HG03520 (cell line): ENCODE measurements around the gene TASL.
"Not testable (repeated sequence)": the region's sequence is repeated elsewhere in the genome, so short reads cannot be mapped to it uniquely, and the experiment has no call there.

Experiments
- ATAC-seq: cut with Tn5 transposase; IDR thresholded peaks from one replicate; pipeline ENCODE4 v1.9.1; 2021; ENCODE audit warnings: mild to moderate bottlenecking, moderate library complexity; ENCODE audit not compliant: unreplicated experiment

Gene TASL

GRCh38 chrX:30580641-30581040 lies 3.1 kb upstream of the TASL start:
- ATAC-seq = no peak

- ATAC-seq = no peak
Measured at GRCh38 chrX:30576881-30577280, 685 bp downstream of the TASL start.

GRCh38 chrX:30573125-30573524 lies 4.4 kb downstream of the TASL start:
- ATAC-seq = no peak

DNA sequence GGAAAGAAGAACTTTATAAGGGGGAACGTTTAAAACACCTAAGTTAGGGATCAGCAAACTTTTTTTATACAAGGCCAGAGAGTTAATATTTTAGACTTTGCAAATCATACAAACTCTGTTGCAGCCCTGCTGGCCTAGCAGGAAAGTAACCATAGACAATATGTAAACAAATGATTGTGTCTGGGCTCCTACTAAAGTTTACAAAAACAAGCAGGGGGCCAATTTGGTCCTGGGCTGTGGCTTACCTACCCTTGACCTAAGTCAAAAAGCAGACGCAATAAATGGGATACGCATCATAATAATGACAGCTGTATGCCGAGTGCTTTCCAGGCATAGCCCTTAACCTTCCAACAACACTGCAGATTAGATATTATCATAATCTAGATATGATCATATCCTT lies 4.9 kb downstream of the TASL start:
- ATAC-seq = no peak

DNA sequence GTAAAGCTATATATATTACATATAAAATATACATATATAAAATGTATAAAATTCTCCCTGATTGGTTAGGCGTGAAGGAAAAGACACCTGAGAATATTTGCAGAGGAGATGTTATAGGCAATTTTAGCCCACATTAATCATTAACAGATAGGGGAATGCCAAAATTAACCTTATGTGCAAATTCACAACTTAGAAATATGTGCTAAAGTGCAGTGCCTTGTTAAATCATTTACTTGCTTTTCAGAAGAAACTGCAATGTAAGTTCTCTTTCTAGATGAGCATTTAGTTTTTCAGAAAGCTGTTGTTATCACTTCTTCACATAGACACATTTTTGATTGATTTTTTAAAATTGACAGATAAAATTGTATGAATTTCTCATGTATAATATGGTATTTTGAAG lies 5.6 kb downstream of the TASL start:
- no peak for ATAC-seq

- no peak for ATAC-seq
Measured at GRCh38 chrX:30570505-30570904, 7.1 kb downstream of the TASL start.

DNA sequence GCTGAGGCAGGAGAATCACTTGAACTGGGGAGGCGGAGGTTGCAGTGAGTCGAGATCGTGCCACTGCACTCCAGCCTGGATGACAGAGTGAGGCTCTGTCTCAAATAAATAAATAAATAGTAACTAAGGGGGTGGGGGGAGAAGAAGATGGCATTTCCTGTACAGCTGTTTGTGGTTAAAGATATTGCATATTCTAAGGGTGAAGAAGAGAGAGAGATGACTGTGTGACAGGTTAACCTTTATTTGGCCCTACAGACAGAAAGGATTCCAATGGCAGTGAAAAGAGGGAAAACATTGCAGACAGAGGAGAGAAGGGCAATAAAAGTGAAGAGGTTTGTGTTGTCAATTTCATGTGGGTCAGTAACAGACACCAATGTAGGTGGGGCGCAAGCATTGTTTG lies 9.4 kb downstream of the TASL start:
- ATAC-seq = peak; percentile 71

GRCh38 chrX:30563070-30563469 lies 14.5 kb downstream of the TASL start:
- not testable (repeated sequence) for ATAC-seq

GRCh38 chrX:30561191-30561590 lies 16.4 kb downstream of the TASL start:
- ATAC-seq = no peak

DNA sequence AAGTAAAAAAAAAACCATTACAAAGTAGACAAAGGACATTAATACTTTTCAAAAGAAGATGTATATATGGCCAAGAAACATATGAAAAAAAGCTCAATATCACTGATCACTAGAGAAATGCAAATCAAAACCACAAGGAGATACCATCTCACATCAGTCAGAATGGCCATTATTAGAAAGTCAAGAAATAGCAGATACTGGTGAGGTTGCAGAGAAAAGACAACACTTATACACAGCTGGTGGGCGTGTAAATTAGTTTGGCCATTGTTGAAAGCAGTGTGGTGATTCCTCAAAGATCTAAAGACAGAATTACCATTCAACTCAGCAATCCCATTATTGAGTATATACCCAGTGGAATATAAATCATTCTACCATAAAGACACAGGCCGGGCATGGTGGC lies 39.3 kb downstream of the TASL start:
- ATAC-seq = no peak

DNA sequence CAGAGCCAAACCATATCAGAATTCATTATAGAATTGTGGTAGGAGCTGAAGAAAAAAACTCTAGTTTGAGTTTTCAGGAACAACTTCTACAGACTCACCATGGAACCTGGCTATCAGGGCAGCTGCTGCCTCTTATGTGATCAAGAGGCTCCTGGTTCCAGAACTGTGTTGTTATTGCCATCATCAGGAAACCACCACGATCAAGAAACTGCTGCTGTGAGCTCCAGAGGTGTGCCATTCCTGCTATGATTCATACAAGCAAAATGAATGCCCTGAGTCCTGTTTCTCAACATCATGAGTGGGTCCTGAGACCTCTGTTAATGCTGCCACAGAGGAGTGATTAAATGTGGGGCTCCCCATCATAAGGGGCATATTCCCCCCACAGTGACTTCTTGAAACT lies 43.7 kb downstream of the TASL start:
- ATAC-seq = no peak

GRCh38 chrX:30533266-30533665 lies 44.3 kb downstream of the TASL start:
- no peak for ATAC-seq

DNA sequence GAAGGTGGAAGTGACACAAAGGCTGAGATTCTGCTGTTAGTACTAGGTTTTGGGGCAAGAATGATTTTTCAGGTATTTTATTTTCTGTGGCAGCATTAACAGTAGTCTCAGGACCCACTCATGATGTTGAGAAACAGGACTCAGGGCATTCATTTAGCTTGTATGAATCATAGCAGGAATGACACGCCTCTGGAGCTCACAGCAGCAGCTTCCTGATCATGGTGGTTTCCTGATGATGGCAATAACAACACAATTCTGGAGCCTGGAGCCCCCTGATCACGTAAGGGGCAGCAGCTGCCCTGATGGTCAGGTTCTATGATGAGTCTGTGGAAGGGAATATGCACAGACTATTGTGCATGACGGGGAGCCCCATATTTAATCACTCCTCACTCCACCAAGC lies 47.0 kb downstream of the TASL start:
- no peak for ATAC-seq

DNA sequence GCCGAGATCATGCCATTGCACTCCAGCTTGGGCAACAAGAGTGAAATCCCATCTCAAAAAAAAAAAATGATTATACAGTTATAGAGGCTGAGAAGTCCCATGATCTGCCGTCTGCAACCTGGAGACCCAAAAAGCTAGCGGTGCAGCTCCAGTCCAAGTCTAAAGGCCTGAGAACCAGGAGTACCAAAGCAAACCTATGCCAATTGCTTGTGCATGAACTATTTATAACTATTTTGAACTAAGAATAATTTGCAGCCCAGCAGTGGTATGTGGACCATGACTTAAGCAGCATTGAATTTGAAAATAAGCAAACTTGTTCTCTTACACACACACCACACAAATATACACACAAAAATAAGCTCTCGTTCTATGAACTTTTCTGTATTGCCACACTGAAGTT lies 51.8 kb downstream of the TASL start:
- ATAC-seq = no peak

DNA sequence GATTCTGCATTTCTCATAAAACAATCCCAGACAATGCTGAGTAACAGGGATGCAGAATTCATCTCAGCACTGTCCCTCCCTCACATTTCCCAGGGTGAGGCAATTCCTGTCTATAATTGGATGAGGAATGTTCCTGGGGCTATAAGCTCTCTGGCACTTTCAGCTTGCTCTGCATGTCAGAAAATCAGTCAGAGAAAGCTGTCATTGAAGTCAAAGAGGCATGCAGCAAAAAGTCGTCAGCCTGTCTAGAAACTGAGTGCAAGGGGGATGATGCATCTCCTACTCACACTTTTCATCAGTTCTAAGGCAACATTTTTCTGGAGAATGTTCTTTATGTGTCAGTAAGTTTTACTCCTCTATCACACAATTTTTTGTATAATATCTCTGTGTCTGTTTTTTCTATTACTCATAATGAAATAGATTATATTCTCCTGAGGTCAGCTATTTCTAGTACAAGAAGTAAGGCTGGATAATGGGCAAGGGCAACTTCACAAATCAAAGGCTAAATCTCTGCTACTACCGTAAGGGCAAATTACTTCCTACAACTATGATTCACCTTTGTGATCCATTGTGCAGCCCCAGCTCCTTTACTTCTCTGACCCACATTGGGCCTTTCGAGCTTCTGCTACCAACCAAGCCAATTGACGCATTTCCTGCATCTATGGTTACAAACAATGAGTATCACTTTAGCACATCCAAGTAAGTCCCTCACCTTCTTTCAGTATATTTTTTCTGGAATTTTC lies 56.0 kb downstream of the TASL start:
- ATAC-seq = no peak

DNA sequence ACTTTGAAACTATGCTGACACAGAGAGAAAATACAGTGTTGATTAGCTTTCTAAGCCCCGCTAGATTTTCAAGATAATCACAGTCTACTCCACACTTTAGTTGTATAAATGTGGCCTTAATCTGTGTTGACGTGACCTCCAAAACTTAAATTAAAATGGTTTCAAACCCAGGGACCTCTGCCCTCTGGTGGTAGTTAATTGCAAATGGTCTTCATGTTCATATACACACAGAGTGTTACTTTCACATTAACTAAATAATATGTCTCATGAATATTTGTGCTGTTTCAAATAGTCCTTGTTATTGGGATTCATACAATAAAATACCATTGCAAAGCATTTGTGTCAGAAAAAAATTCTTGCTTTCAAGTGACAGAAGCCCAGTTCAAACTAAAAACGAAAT lies 64.3 kb downstream of the TASL start:
- peak; percentile 62 for ATAC-seq
